ENCODE results near the gene XG. TPM values are rescaled to one million over a fixed set of nuclear protein-coding genes. Genes with fewer than 3 reads are reported as not detected.

XG gene
- total RNA-seq, 1 donor from 2014 or later: 0.63 TPM

GRCh38 chrX:2840961-2841360, 89.1 kb downstream of the XG start:
- peaks cover 4% of the 10 kb centered on the region for H3K27me3 Mint-ChIP-seq
- no peak overlapping the region for H3K27ac Mint-ChIP-seq
- H3K4me3 Mint-ChIP-seq: no peak overlapping the region
- no peak for TF ChIP-seq CTCF (conservative IDR thresholded peaks at IDR 0.05)
- H3K4me1 Mint-ChIP-seq (ENCODE audit: unreplicated experiment): no peaks in the 10 kb centered on the region
- H3K9me3 Mint-ChIP-seq: peaks cover 14% of the 10 kb centered on the region
- no peak for DNase-seq (ENCODE audit: extremely low spot score, unreplicated experiment)
- peaks cover 44% of the 10 kb centered on the region for H3K36me3 Mint-ChIP-seq

- peaks cover 41% of the 10 kb centered on the region for H3K36me3 Mint-ChIP-seq
- DNase-seq (ENCODE audit: extremely low spot score, unreplicated experiment): no peak
- no peak overlapping the region for H3K27ac Mint-ChIP-seq
- TF ChIP-seq CTCF (conservative IDR thresholded peaks at IDR 0.05): no peak
- H3K9me3 Mint-ChIP-seq: peaks cover 13% of the 10 kb centered on the region
- H3K4me3 Mint-ChIP-seq: no peak overlapping the region
- peaks cover 4% of the 10 kb centered on the region for H3K27me3 Mint-ChIP-seq
- H3K4me1 Mint-ChIP-seq (ENCODE audit: unreplicated experiment): no peaks in the 10 kb centered on the region
Measured at GRCh38 chrX:2841537-2841936, 89.7 kb downstream of the XG start.

- H3K36me3 Mint-ChIP-seq: peaks cover 9% of the 10 kb centered on the region
- no peak for DNase-seq (ENCODE audit: extremely low spot score, unreplicated experiment)
- no peak overlapping the region for H3K4me3 Mint-ChIP-seq
- TF ChIP-seq CTCF (conservative IDR thresholded peaks at IDR 0.05): no peak
- H3K27me3 Mint-ChIP-seq: no peaks in the 10 kb centered on the region
- H3K9me3 Mint-ChIP-seq: no peaks in the 10 kb centered on the region
- no peak overlapping the region for H3K27ac Mint-ChIP-seq
- peaks cover 12% of the 10 kb centered on the region for H3K4me1 Mint-ChIP-seq (ENCODE audit: unreplicated experiment)
Measured at GRCh38 chrX:2846992-2847391, 95.2 kb downstream of the XG start.

- DNase-seq (ENCODE audit: extremely low spot score, unreplicated experiment): peak; percentile 39
- peaks cover 4% of the 10 kb centered on the region for H3K36me3 Mint-ChIP-seq
- H3K27me3 Mint-ChIP-seq: no peaks in the 10 kb centered on the region
- H3K4me1 Mint-ChIP-seq (ENCODE audit: unreplicated experiment): peaks cover 12% of the 10 kb centered on the region
- H3K27ac Mint-ChIP-seq: peak overlapping the region; percentile 4
- peak overlapping the region; percentile 2 for H3K4me3 Mint-ChIP-seq
- TF ChIP-seq CTCF (conservative IDR thresholded peaks at IDR 0.05): no peak
- no peaks in the 10 kb centered on the region for H3K9me3 Mint-ChIP-seq
Measured at GRCh38 chrX:2848871-2849301, 97.0 kb downstream of the XG start.

GRCh38 chrX:2854918-2855317, 103.1 kb downstream of the XG start:
- Mint-ChIP-seq H3K9me3 (no peaks in the 10 kb centered on the region), H3K4me1 (ENCODE audit: unreplicated experiment) (no peaks in the 10 kb centered on the region), H3K4me3 (no peak overlapping the region), H3K36me3 (peaks cover 15% of the 10 kb centered on the region), H3K27me3 (no peaks in the 10 kb centered on the region), H3K27ac (no peak overlapping the region)
- DNase-seq (ENCODE audit: extremely low spot score, unreplicated experiment): no peak
- no peak for TF ChIP-seq CTCF (conservative IDR thresholded peaks at IDR 0.05)

GRCh38 chrX:2855761-2856160, 103.9 kb downstream of the XG start:
- H3K4me3 Mint-ChIP-seq: no peak overlapping the region
- TF ChIP-seq CTCF (conservative IDR thresholded peaks at IDR 0.05): no peak
- no peak for DNase-seq (ENCODE audit: extremely low spot score, unreplicated experiment)
- no peaks in the 10 kb centered on the region for H3K27me3 Mint-ChIP-seq
- no peak overlapping the region for H3K27ac Mint-ChIP-seq
- no peaks in the 10 kb centered on the region for H3K4me1 Mint-ChIP-seq (ENCODE audit: unreplicated experiment)
- no peaks in the 10 kb centered on the region for H3K9me3 Mint-ChIP-seq
- H3K36me3 Mint-ChIP-seq: peaks cover 19% of the 10 kb centered on the region

Measured in type B pancreatic cell (in vitro differentiated cells).